NOMO-1 (cell line): ENCODE data around the gene RASGEF1C.
"Not testable (repeated sequence)": the region's sequence is repeated elsewhere in the genome, so short reads cannot be mapped to it uniquely, and the experiment has no call there.

Experiments used
- DNase-seq, 2 experiments: peaks; one replicate each; lab custom pipeline; 2025; ENCODE audit not compliant: unreplicated experiment in 2 of 2; lab: John Stamatoyannopoulos, UW

RASGEF1C gene

DNA sequence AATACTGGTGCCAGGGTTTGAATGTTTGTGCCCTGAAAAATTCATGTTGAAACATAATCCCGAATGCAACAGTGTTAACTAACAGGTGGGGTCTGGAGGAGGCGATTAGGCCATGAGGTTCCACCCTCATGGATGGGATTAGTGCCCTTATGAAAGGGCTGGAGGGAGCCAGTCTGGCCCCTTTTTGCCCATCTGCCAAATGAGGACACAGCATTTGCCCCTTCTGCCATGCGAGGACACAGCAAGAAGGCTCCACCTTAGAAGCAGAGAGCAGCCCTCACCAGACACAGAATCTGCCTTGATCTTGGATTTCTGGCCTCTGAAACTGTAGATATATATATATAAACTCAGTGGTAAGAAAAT lies 104.9 kb downstream of the RASGEF1C start:
- no peak for DNase-seq

DNA sequence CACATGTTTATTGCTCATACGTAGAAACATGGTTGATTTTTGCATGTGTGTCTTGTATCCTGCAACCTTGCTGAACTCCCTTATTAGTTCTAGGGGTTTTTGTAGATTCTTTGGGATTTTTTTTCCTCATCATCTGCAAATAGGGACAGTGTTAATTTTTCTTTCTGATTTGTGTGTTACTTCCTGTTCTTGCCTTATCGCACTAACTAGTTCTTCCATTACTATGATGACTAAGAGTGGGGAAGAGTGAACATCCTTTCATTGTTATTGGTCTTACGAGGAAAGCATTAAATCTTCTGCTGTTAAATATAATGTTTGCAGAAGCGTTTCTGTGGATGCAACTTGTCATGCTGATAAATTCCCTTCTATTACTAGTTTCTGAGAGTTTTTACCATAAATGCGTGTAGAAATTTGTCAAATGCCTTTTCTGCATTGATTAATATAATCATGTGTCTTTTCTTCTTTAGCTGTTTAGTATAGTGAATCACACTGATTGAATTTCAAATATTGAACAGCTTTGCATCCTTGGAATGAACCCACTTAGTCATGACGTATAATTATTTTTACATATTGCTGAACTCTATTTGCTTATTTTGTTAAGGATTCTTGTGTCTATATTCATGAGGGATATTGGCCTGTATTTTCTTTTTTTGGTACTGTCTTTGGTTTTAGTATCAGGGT lies 105.4 kb downstream of the RASGEF1C start:
- DNase-seq: no peak

DNA sequence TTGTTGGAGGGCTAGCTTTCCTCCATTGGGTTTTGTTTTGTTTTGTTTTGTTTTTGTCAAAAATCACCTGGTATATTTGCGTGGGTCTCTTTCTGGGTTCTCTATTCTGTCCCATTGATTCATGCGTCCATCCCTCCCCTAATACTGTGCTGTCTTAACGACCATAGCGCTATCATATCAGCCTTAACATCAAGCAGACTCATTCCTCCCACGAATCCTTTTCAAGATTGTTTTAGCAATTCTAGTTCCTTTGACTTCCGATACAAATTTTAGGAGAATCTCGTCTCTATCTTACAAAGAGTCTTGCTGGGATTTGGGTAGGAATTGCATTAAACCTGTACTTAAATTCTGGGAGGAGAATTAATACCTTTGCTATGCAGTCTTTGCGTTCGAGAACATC lies 106.4 kb downstream of the RASGEF1C start:
- no peak for DNase-seq

DNA sequence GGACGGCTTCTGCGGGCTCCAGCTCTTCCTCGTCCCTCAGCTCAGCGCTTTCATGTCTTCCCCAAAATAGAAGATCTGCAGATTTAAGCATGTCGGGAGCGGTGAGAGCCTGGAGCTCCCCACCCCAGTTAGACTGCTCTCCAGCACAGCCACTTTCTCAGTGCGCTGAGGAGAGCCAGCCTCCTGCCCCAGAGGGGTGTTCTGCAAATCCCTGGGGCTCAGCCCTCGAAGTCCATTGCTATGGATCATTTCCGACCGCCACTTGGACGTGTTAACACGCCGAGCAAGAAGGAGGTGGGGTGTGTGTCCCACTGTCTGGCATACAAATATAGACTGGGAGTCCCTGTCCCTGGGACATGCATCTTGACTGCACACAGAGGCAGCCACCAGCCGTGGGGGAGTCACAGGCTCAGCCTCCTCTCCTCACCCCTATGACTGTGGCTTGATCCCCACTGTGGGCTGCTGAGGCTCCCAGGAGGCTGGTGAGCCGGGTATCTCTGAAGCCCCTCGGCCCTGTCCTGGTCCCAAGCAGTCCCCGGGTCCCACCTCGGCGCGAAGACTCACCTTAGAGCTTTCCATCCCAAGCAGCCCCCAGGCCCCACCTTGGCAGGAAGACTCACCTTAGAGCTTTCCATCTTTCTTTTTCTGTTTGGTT lies 107.4 kb downstream of the RASGEF1C start:
- DNase-seq: no peak

DNA sequence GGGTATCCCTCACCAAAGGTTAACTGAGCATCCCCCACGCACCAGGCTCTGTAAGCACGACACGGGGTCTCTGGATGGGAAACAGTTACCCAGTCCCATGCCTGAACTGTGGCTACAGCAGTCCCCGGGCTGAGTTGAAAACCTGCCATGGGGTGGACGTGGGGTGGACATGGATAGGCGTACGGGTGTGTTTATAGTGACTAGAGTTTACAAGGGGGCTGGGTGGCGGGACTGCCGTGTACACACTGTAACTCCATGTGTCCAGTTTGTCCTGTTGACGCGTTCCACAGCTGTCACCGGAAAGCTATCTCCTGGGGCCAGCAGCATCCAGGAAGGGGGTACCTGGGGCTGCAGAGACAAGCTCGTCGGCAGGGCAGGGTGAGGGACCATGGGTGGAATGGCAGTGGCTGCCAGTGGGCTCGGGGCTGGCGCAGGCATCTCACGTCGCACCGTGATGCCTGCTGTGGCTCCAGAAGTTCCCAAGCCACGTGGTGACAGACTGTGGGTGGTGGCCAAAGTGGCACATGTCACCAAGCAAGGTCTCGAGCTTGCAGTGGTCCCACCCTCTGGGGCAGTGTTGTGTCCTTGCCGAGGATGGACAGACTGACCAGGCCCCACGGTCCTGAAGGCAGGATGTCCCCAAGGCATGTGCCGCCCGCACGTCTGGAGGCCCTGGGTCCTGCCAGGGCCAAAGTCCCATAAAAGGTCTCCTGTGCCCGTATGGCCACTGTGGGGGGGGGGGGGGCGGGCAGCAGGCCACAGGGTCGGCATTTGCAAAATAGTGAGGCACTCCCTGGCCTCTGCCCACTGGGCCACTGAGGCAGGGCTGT lies 108.2 kb downstream of the RASGEF1C start:
- DNase-seq: no peak

DNA sequence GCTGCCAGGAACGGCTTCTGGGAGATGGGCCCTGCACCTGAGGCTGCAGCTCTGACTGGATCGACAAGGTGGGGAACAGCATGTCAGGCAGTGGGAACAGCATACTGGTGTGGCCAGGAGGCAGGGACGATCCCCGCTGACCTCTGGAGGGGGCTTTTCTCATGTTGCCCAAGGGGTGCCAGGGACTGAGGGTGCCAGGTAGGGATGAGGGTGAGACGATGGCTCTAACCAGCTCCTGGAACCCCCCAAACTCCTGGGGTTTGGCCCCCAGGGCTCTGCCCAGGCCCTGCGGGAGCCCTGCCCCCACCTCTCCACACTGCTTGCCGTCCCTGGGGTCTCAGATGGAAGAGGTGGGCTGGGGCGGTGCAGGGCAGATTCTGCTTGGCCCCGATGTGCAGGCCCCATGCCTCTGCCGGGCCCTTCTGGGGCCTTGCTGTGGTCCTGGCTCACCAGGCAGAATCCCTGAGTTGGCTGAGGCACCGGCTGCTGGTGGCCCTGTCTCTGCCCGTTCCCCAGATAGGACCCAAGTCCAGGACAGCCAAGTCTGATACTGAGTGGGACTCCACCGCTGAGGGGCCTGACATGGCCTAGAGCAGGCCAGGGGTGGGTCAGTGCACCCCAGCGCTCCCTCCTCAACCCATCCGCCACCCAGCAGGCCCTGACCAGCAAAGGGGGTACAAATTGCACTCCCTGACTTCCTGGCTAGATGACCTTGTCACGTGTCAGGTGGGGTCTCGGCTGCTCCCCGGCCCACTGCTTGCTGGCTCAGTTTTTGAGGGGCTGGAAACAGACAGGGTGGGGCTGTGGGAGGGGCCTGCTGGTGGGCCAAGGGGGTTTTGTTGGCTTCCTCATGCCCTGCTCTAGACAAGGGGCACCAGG lies 109.0 kb downstream of the RASGEF1C start:
- no peak for DNase-seq

DNA sequence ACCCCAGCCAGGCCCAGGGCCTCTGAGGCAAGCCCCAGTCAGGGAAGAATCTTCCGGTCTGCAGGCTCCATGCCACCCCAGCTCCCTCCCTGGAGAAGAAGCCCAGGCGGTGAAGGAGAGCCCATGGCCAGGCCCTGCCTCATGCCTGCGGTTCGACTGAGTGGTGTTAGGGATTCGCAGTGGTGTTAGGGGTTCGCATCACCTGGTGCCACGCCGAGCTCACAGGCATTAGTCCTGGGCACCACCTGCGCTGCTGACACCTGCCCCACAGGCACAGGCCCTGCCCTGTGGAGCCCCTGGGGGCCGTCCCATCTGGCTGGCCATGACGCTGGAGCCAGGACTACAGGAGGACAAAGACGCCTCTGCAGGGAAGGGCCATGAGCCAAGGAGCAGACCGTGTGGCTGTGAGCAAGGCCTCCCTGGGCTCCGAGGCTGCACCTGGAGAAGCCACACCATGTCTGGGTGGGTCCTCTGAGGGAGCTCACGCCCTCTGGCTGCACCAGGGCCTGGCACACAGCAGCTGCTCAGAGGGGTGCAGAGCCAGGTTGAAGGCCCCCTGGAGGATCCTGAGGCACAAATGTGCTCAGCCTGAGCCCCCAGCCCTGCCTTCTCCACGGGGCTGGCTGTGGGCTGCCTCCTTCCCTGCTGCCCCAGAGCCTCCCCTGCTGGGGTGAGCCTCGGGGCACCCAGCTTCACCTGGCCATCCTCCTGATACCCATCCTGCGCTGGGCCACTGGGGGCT lies 109.8 kb downstream of the RASGEF1C start:
- no peak for DNase-seq

DNA sequence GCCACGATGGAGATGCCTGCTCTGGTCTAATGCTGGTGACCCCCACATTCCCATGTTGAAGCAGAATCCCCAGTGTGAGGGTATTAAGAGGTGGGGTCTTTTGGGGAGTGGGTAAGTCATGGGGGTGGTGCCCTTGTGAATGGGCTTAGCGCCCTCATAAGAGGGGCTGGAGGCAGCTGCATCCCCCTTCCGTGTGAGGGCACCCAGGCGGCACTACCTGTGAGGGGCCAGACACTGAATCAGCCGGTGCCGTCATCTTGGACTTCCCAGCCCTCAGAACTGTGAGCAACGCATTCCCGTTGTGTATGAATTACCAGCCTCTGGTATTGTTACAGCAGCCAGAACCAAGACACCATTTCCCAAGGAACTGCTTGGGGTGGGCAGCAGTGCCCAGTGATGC lies 110.5 kb downstream of the RASGEF1C start:
- DNase-seq: no peak

DNA sequence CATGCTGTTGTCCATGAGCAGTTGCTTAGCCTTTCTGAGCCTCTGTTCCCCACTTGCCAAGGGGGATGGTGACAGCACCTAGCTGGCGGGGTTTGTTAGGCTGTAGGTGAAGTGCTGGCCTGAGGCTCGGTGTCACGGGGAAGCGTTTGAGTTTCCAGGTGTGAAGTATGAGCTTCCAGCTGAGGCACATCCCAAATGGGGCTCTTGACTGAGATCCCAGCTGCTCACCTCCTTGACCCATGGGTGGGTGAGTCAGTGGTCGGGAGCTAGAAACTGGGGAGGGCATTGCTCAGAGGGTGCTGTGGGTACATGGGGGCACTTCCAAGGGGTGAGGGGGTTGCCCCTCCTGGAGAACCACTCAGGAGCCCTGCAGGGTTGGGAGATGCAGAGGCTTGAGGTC lies 111.1 kb downstream of the RASGEF1C start:
- DNase-seq: no peak

DNA sequence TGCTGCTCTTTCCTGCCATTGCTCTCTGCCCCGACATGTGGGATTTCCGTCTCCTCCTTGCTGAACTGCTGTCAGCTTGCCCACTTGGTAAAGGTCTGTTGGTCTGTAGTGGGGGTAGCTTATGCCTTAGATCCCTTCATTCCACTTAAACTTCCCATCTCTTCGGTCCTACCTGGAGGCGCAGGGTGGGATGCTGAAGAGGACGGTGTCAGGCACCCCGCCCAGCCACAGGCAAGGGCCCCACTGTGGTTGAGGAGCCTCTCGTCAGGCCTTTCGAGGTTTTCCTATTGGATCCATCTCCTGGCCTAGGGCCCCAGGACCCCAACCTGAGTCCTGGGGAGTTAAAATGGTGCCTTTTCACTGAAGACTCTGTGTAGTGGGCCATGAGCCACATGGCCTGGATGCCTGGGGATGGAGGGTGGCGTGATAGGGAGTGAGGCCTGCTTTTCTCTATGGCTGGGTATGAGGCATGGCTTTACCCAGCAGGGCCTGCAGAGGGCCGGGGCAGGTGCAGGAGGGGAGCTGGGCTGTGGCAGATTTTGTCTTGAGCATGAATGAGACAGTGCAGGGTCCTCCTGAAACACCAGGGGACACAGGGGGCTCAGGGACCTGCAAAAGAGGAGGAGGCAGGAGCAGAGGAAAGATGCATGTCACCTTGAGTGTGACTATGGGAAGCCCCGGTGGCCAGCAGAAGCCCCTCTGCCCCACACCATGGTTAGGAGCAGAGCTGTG lies 111.7 kb downstream of the RASGEF1C start:
- no peak for DNase-seq

DNA sequence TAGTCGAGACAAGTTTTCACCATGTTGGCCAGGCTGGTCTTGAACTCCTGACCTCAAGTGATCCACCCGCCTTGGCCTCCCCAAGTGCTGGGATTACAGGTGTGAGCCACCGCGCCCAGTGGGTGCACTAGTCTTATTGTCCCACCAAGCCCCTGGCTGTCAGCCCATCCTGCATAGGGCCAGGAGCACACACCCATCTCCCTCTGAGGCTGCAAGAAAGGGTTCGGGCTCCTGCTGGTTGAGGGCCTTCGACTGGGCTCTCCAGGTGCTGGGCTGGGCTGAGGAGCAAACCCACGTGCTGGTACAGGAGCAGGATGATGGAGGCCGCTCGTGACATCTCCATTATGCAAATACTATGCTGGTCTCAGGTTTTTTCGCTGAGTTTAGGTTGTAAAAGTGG lies 112.4 kb downstream of the RASGEF1C start:
- no peak for DNase-seq

DNA sequence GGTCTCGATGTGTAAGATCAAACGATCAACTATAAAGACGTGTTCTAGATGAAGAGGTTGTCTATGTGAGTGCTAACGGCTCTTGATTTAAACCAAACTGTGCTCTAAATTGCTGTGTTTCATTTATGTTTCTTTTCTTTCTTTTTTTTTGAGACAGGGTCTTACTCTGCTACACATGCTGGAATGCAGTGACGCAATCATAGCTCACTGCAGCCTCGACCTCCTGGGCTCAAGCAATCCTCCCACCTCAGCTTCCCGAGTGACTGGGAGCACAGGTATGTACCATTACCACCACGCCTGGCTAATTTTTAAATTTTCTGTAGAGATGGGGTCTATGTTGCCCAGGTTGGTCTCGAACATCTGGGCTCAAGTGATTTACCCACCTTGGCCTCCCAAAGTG lies 113.5 kb downstream of the RASGEF1C start:
- no peak for DNase-seq

DNA sequence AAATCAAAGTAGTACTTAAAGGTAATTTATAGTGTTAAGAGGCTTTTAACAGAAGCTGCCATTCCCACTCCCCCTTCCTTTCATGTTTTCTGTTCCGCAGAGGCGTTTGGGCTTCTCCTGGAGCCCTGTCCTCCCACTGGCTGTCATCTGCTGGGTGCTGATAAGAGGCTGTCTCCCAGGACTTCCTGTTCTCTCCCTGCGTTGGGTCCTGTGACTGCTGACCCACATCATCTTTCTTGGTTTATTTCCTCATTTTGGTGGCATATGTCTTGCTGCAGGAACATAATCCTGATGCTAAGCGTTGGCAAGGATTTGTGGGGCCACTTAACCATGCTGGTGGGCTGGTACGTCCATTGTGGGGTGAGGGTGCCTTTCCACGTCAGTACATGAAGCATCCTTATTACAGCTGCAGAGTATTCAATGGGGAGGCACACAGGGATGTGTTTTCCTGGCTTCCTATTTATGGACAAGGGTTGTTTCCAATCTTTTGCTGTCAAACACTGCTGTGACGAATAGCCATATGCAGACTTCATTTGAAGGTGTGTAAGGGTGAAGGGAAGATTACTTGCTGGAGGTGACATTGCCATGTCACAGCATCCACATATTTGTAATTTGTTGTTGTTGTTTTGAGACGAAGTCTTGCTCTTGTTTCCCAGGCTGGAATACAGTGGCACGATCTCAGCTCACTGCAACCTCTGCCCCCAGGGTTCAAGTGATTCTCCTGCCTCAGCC lies 115.2 kb downstream of the RASGEF1C start:
- DNase-seq: peak; percentile 21 to 62

DNA sequence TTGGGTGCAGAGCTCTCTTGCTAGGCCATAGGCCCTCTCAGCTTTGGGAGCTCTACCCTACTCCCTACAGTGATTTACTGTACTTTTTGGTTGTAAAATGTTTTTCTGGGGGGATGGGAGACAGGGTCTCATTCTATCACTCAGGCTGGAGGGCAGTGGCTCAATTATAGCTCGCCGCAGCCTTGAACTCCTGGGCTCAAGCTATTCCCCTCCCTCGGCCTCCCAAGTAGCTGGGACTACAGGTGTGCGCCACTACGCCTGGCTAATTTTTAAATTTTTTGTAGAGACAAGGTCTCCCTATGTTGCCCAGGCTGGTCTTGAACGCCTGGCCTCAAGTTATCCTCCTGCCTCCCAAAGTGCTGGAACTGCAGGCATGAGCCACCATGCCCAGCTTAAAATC lies 115.8 kb downstream of the RASGEF1C start:
- DNase-seq: no peak

DNA sequence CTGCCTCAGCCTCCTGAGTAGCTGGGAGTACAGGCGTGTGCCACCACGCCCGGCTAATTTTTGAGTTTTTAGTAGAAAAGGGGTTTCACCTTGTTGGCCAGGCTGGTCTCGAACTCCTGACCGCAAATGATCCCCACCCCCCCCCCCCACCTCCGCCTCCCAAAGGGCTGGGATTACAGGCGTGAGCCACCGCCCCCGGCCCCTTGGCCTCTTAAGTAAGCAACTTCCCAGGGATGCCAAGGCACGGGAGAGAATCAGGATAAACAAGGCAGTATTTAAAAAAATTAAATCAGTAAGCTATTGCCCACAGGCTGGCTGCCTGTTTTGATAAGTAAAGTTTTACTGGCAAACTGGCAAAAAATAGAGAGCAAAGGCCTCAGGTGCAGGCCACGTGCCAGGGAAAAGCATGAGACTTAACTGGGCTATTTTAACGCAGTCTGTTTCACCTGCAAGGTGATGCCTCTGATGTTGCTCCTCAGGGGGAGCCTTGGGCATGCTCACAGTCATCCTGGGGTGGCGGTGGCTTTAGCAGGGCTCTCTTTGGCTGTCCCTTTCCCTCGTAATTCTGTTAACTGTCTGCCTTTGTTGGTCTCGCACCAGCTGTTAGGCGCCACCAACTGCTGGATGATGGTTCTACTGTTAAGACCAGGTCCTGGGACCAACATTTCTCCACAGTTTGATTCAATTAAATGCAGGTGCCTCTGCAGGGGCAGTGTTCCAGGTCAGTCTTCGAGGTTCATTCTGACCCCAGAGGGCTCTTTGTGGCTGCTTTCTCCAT lies 118.1 kb downstream of the RASGEF1C start:
- DNase-seq: peak; percentile 19 to 43

DNA sequence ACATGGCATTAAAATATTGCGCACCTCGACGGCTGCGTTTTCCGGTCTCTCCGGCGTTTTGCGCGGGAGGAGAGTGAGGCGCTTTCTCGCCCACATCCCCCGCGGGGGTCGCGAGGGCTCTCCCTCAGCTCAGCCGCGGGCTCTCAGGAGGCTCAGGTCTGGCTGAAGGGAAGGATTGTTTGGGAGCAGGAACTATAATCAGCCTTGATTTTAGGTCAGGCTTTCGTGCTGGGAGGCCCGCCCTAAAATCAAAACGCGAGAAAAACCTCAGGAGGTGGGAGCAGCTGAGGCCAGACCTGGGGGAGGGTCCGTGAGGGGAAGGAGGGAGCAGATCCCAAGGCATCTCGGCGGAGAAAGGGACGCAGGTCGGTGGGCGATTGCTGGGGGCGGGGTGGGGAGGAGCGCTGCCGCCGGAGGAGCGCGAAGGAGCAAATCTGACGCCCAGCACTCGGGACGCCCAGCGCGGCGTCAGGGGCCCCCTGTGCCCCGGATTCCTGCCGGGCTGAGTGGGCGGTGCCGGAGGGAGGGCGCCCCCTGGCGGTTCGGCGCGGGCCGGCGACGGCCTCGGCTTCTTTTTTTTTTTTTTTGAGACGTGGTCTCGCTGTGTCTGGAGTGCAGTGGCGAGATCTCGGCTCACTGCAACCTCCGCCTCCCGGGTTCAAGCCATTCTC lies 118.8 kb downstream of the RASGEF1C start:
- peak; percentile 66 to 76 for DNase-seq

DNA sequence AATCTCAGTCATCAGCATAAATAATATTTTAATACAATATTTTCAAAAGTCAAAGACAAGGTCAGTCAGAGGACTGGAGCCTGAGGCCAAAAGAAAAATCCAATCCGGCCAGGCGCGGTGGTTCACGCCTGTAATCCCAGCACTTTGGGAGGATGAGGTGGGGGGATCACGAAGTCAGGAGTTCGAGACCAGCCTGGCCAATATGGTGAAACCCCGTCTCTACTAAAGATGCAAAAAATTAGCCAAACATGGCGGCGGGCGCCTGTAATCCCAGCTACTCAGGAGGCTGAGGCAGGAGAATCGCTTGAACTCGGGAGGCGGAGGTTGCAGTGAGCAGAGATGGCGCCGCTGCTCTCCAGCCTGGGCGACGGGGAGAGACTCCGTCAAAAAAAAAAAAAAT lies 119.4 kb downstream of the RASGEF1C start:
- not testable (repeated sequence) for DNase-seq

DNA sequence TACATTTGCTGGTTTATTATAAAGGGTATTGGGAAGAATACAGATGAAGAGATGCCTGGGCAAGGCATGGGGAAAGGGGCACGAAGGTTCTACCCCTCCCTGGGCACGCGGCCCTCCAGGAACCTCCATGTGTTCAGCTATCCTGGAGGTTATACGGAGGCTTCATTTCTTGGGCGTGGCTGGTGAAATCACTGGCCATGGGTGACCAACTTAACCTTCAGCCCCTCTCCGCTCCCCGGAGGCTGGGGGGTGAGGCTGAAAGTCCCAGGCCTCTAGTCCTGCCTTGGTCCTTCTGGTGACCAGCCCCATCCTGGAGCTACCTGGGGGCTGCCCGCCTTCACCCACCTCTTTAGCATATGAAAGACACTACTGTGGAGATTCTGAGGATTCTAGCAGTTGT lies 120.5 kb downstream of the RASGEF1C start:
- no peak for DNase-seq
